ENCODE measurements around the gene MKX.

The MKX gene

DNA sequence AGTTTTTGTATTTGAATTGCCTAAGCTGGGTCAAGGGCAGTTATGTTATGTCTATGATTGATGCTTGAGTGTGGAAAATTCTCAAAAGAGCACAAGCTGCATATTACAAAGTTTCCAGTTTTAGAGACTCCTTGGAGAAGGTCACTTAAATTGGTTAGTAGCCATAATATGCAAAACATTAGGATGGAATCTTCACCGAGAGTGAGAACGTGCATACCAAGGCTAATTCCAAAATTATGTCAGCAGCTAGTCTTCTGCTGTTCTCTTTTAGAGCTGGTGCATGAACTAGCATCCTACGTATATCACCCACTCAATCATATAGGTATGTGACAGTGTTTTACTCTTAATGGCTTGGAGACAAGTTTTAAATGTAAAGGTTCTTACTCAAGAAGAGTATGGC, 49.2 kb downstream of the MKX start:
- H2AFZ ChIP-seq (ENCODE audit: low read length), result no peak overlapping the region
- H4K20me1 ChIP-seq (ENCODE audit: insufficient read depth, low read length), result no peaks in the 10 kb centered on the region
- no peaks in the 10 kb centered on the region for H3K4me1 ChIP-seq (ENCODE audit: low read length)
- no peak overlapping the region for H3K4me2 ChIP-seq (ENCODE audit: low read depth, low read length)
- H3K79me2 ChIP-seq (ENCODE audit: low read length), result no peaks in the 10 kb centered on the region
- H3K9me2 ChIP-seq (replicated peaks; ENCODE audit: insufficient read depth, low read length), result no peaks in the 10 kb centered on the region
- no peak overlapping the region for H3K27ac ChIP-seq (ENCODE audit: low read length)
- no peaks in the 10 kb centered on the region for H3K9me3 ChIP-seq (replicated peaks; ENCODE audit: insufficient read depth, low read length)
- H3F3A ChIP-seq (ENCODE audit: insufficient read depth, low read length), result no peaks in the 10 kb centered on the region
- H3K27me3 ChIP-seq (replicated peaks; ENCODE audit: insufficient read depth, low read length), result no peaks in the 10 kb centered on the region
- DNase-seq, result no peak
- TF ChIP-seq, protein P1, sequence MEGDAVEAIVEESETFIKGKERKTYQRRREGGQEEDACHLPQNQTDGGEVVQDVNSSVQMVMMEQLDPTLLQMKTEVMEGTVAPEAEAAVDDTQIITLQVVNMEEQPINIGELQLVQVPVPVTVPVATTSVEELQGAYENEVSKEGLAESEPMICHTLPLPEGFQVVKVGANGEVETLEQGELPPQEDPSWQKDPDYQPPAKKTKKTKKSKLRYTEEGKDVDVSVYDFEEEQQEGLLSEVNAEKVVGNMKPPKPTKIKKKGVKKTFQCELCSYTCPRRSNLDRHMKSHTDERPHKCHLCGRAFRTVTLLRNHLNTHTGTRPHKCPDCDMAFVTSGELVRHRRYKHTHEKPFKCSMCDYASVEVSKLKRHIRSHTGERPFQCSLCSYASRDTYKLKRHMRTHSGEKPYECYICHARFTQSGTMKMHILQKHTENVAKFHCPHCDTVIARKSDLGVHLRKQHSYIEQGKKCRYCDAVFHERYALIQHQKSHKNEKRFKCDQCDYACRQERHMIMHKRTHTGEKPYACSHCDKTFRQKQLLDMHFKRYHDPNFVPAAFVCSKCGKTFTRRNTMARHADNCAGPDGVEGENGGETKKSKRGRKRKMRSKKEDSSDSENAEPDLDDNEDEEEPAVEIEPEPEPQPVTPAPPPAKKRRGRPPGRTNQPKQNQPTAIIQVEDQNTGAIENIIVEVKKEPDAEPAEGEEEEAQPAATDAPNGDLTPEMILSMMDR (IDR thresholded peaks at IDR 0.05; ENCODE audit: low read length), result no peak
- TF ChIP-seq EZH2 (optimal IDR thresholded peaks at IDR 0.05; ENCODE audit: low read depth, low read length), result no peak
- TF ChIP-seq EZH2phosphoT487 (IDR thresholded peaks at IDR 0.05; ENCODE audit: low read length), result no peak
- H3K4me3 ChIP-seq (ENCODE audit: low read length), result no peak overlapping the region
- no peak overlapping the region for H3K9ac ChIP-seq (ENCODE audit: low read length)
- no peaks in the 10 kb centered on the region for H3K36me3 ChIP-seq (replicated peaks; ENCODE audit: insufficient read depth, low read length)

DNA sequence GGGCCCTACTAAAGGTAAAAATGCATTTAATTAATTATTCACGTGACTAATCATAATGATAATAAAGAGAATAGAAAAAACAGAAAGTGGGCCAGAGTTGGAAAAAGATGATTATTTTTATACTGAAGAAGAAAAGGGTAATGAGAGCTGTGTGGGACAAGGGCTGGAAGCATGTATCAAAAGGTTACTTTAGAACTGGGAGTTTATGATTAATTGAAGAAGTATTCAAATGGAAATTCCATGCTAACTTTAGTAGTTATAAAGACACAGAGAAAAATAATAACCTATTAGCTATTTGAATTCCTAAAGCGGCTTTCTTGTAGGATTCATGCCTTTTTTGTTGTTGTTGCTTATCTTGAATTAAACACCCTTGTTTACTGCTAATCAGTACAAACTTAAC, 49.9 kb downstream of the MKX start:
- no peaks in the 10 kb centered on the region for H3K9me3 ChIP-seq (replicated peaks; ENCODE audit: insufficient read depth, low read length)
- H3K9ac ChIP-seq (ENCODE audit: low read length), result no peak overlapping the region
- H3K27me3 ChIP-seq (replicated peaks; ENCODE audit: insufficient read depth, low read length), result no peaks in the 10 kb centered on the region
- no peak overlapping the region for H3K4me2 ChIP-seq (ENCODE audit: low read depth, low read length)
- H2AFZ ChIP-seq (ENCODE audit: low read length), result no peak overlapping the region
- DNase-seq, result no peak
- no peak overlapping the region for H3K27ac ChIP-seq (ENCODE audit: low read length)
- no peaks in the 10 kb centered on the region for H3F3A ChIP-seq (ENCODE audit: insufficient read depth, low read length)
- no peak overlapping the region for H3K4me3 ChIP-seq (ENCODE audit: low read length)
- no peaks in the 10 kb centered on the region for H3K36me3 ChIP-seq (replicated peaks; ENCODE audit: insufficient read depth, low read length)
- H3K79me2 ChIP-seq (ENCODE audit: low read length), result no peaks in the 10 kb centered on the region
- H3K9me2 ChIP-seq (replicated peaks; ENCODE audit: insufficient read depth, low read length), result no peaks in the 10 kb centered on the region
- no peaks in the 10 kb centered on the region for H3K4me1 ChIP-seq (ENCODE audit: low read length)
- no peaks in the 10 kb centered on the region for H4K20me1 ChIP-seq (ENCODE audit: insufficient read depth, low read length)
- TF ChIP-seq, protein P1 (IDR thresholded peaks at IDR 0.05; ENCODE audit: low read length), result no peak
- TF ChIP-seq EZH2 (optimal IDR thresholded peaks at IDR 0.05; ENCODE audit: low read depth, low read length), result no peak
- no peak for TF ChIP-seq EZH2phosphoT487 (IDR thresholded peaks at IDR 0.05; ENCODE audit: low read length)

GRCh38 chr10:27695088-27695487, 50.5 kb downstream of the MKX start:
- H3K4me1 ChIP-seq (ENCODE audit: low read length), result no peaks in the 10 kb centered on the region
- H2AFZ ChIP-seq (ENCODE audit: low read length), result no peak overlapping the region
- H3K9ac ChIP-seq (ENCODE audit: low read length), result no peak overlapping the region
- no peaks in the 10 kb centered on the region for H3K79me2 ChIP-seq (ENCODE audit: low read length)
- TF ChIP-seq, protein P1 (IDR thresholded peaks at IDR 0.05; ENCODE audit: low read length), result no peak
- no peak for TF ChIP-seq EZH2phosphoT487 (IDR thresholded peaks at IDR 0.05; ENCODE audit: low read length)
- H3K9me3 ChIP-seq (replicated peaks; ENCODE audit: insufficient read depth, low read length), result no peaks in the 10 kb centered on the region
- H3K27me3 ChIP-seq (replicated peaks; ENCODE audit: insufficient read depth, low read length), result no peaks in the 10 kb centered on the region
- H3K4me2 ChIP-seq (ENCODE audit: low read depth, low read length), result no peak overlapping the region
- H3K4me3 ChIP-seq (ENCODE audit: low read length), result no peak overlapping the region
- H3K27ac ChIP-seq (ENCODE audit: low read length), result no peak overlapping the region
- H3K9me2 ChIP-seq (replicated peaks; ENCODE audit: insufficient read depth, low read length), result no peaks in the 10 kb centered on the region
- no peaks in the 10 kb centered on the region for H4K20me1 ChIP-seq (ENCODE audit: insufficient read depth, low read length)
- no peak for DNase-seq
- no peaks in the 10 kb centered on the region for H3F3A ChIP-seq (ENCODE audit: insufficient read depth, low read length)
- H3K36me3 ChIP-seq (replicated peaks; ENCODE audit: insufficient read depth, low read length), result no peaks in the 10 kb centered on the region
